SK-N-SH treated with all-trans-retinoic acid at 6 μM for 48 hours (cell line): Measurements from ENCODE around the gene ANKRD11.

Experiments used
- ATAC-seq: fragments of 200-7000 bp; cut with Tn5 transposase; 3 replicates; pipeline ENCODE4 v1.9.1; 2020; ENCODE audit warnings: mild to moderate bottlenecking, moderate library complexity
- ARNTL ChIP-seq: fragments of 450-650 bp; formaldehyde crosslinking; IDR thresholded peaks from 2 replicates; pipeline ENCODE4 v1.5.0; 2020; ENCODE audit warnings: low read depth, mild to moderate bottlenecking, moderate library complexity, borderline replicate concordance
- BACH2 ChIP-seq: fragments of 250-450 bp; sonication (Bioruptor Pico); IDR thresholded peaks from 2 replicates; pipeline ENCODE4 v1.9.0; 2021; ENCODE audit warnings: mild to moderate bottlenecking, borderline replicate concordance
- CREB5 ChIP-seq: fragments of 250-450 bp; sonication (Bioruptor Pico); IDR thresholded peaks from 2 replicates; pipeline ENCODE4 v1.5.1; 2020; ENCODE audit warnings: low read depth, mild to moderate bottlenecking, moderate library complexity
- CSDC2 ChIP-seq: fragments of 250-450 bp; sonication (Bioruptor Pico); IDR thresholded peaks from 2 replicates; pipeline ENCODE4 v1.5.0; 2020; ENCODE audit warnings: mild to moderate bottlenecking, moderate library complexity
- ESRRG ChIP-seq: fragments of 250-450 bp; sonication (Bioruptor Pico); IDR thresholded peaks from 2 replicates; pipeline ENCODE4 v1.6.1; 2021; ENCODE audit warnings: mild to moderate bottlenecking
- GLIS3 ChIP-seq: fragments of 250-450 bp; sonication (Bioruptor Pico); IDR thresholded peaks from 2 replicates; pipeline ENCODE4 v1.5.0; 2020; ENCODE audit warnings: mild to moderate bottlenecking, moderate library complexity
- ISL1 ChIP-seq: fragments of 250-450 bp; sonication (Bioruptor Pico); IDR thresholded peaks from 2 replicates; pipeline ENCODE4 v2.1.2; 2022; ENCODE audit warnings: mild to moderate bottlenecking, moderate library complexity
- OSR1 ChIP-seq: fragments of 250-450 bp; sonication (Bioruptor Pico); IDR thresholded peaks from 2 replicates; pipeline ENCODE4 v1.8.0; 2022; ENCODE audit warnings: moderate library complexity, mild to moderate bottlenecking, inconsistent platforms
- PATZ1 ChIP-seq: fragments of 250-450 bp; sonication (Bioruptor Pico); IDR thresholded peaks from 2 replicates; pipeline ENCODE4 v1.8.0; 2020; ENCODE audit warnings: mild to moderate bottlenecking, moderate library complexity, borderline replicate concordance
- POU6F1 ChIP-seq: fragments of 250-450 bp; sonication (Bioruptor Pico); IDR thresholded peaks from 2 replicates; pipeline ENCODE4 v1.8.0; 2021; ENCODE audit warnings: low read depth, mild to moderate bottlenecking, moderate library complexity, borderline replicate concordance
- PPARA ChIP-seq: fragments of 250-450 bp; sonication (Bioruptor Pico); IDR thresholded peaks from 2 replicates; pipeline ENCODE4 v1.5.0; 2020; ENCODE audit warnings: mild to moderate bottlenecking, borderline replicate concordance
- RARB ChIP-seq: fragments of 250-450 bp; sonication (Bioruptor Pico); IDR thresholded peaks from 2 replicates; pipeline ENCODE4 v1.8.0; 2021; ENCODE audit warnings: mild to moderate bottlenecking, moderate library complexity
- SNAI2 ChIP-seq: fragments of 250-450 bp; sonication (Bioruptor Pico); IDR thresholded peaks from 2 replicates; pipeline ENCODE4 v1.5.0; 2020; ENCODE audit warnings: mild to moderate bottlenecking, moderate library complexity
- TCF4 ChIP-seq: fragments of 250-450 bp; sonication (Bioruptor Pico); IDR thresholded peaks from 2 replicates; pipeline ENCODE4 v1.8.0; 2021; ENCODE audit warnings: mild to moderate bottlenecking, moderate library complexity, borderline replicate concordance
- TOX ChIP-seq: fragments of 250-450 bp; sonication (Bioruptor Pico); IDR thresholded peaks from 2 replicates; pipeline ENCODE4 v1.8.0; 2021; ENCODE audit warnings: mild to moderate bottlenecking, moderate library complexity, borderline replicate concordance
- ZC3H10 ChIP-seq: fragments of 250-450 bp; sonication (Bioruptor Pico); IDR thresholded peaks from 2 replicates; pipeline ENCODE4 v1.5.1; 2021; ENCODE audit warnings: mild to moderate bottlenecking, moderate library complexity
- ZFP3 ChIP-seq: fragments of 250-450 bp; sonication (Bioruptor Pico); IDR thresholded peaks from 2 replicates; pipeline ENCODE4 v1.5.0; 2020; ENCODE audit warnings: mild to moderate bottlenecking, moderate library complexity
- ZFP30 ChIP-seq: fragments of 450-650 bp; formaldehyde crosslinking; IDR thresholded peaks from 2 replicates; pipeline ENCODE4 v1.5.0; 2022; ENCODE audit warnings: mild to moderate bottlenecking, moderate library complexity
- ZNF565 ChIP-seq: fragments of 450-650 bp; formaldehyde crosslinking; conservative IDR thresholded peaks from 2 replicates; pipeline ENCODE4 v1.5.0; 2020; ENCODE audit warnings: low read depth, mild to moderate bottlenecking, moderate library complexity
- ZNF70 ChIP-seq: fragments of 450-650 bp; formaldehyde crosslinking; IDR thresholded peaks from 2 replicates; pipeline ENCODE4 v1.5.0; 2020; ENCODE audit warnings: mild to moderate bottlenecking, moderate library complexity
- ZNF8 ChIP-seq: fragments of 450-650 bp; formaldehyde crosslinking; IDR thresholded peaks from 2 replicates; pipeline ENCODE4 v1.5.0; 2020; ENCODE audit warnings: mild to moderate bottlenecking, moderate library complexity

ANKRD11 gene

GRCh38 chr16:89334988-89335802 lies 155.2 kb downstream of the ANKRD11 start:
- ATAC-seq = no peak
- TF ChIP-seq POU6F1 (CRISPR knock-in tag) (no peak), RARB (CRISPR knock-in tag) (no peak), TCF4 (CRISPR knock-in tag) (no peak), PATZ1 (CRISPR knock-in tag) (no peak)

GRCh38 chr16:89334461-89334860 lies 155.9 kb downstream of the ANKRD11 start:
- ATAC-seq = no peak
- TF ChIP-seq BACH2 (CRISPR knock-in tag) = no peak
- no peak for TF ChIP-seq ZNF70 (CRISPR knock-in tag)
- no peak for TF ChIP-seq ZNF565 (CRISPR knock-in tag)
- no peak for TF ChIP-seq ESRRG (CRISPR knock-in tag)
- TF ChIP-seq POU6F1 (CRISPR knock-in tag) = no peak
- TF ChIP-seq CSDC2 = no peak
- no peak for TF ChIP-seq ARNTL (CRISPR knock-in tag)
- no peak for TF ChIP-seq ISL1 (CRISPR knock-in tag)
- TF ChIP-seq ZFP3 (CRISPR knock-in tag) = no peak
- no peak for TF ChIP-seq TCF4 (CRISPR knock-in tag)
- no peak for TF ChIP-seq ZC3H10 (CRISPR knock-in tag)
- no peak for TF ChIP-seq RARB (CRISPR knock-in tag)
- TF ChIP-seq SNAI2 (CRISPR knock-in tag) = no peak
- TF ChIP-seq OSR1 (CRISPR knock-in tag) = no peak
- no peak for TF ChIP-seq TOX
- TF ChIP-seq CREB5 = no peak
- TF ChIP-seq PPARA (CRISPR knock-in tag) = no peak
- no peak for TF ChIP-seq PATZ1 (CRISPR knock-in tag)
- TF ChIP-seq ZNF8 (CRISPR knock-in tag) = no peak

GRCh38 chr16:89334050-89334449 lies 156.3 kb downstream of the ANKRD11 start:
- TF ChIP-seq SNAI2 (CRISPR knock-in tag) = no peak
- TF ChIP-seq ISL1 (CRISPR knock-in tag) = no peak
- no peak for TF ChIP-seq OSR1 (CRISPR knock-in tag)
- no peak for TF ChIP-seq TOX
- TF ChIP-seq RARB (CRISPR knock-in tag) = no peak
- TF ChIP-seq ZNF8 (CRISPR knock-in tag) = no peak
- no peak for TF ChIP-seq ZFP3 (CRISPR knock-in tag)
- TF ChIP-seq ZFP30 (CRISPR knock-in tag) = no peak
- no peak for TF ChIP-seq ARNTL (CRISPR knock-in tag)
- TF ChIP-seq POU6F1 (CRISPR knock-in tag) = no peak
- no peak for TF ChIP-seq ZNF565 (CRISPR knock-in tag)
- TF ChIP-seq GLIS3 (CRISPR knock-in tag) = no peak
- TF ChIP-seq, all 23 proteins: peak for 0
- ATAC-seq = peak; percentile 4; the same call in 2 of the 3 replicates

- ATAC-seq = peak; percentile 96
Observed at GRCh38 chr16:89333401-89334001, 156.9 kb downstream of the ANKRD11 start.
